ENCODE measurements around the gene CCDC60.

CCDC60 gene, protein sequence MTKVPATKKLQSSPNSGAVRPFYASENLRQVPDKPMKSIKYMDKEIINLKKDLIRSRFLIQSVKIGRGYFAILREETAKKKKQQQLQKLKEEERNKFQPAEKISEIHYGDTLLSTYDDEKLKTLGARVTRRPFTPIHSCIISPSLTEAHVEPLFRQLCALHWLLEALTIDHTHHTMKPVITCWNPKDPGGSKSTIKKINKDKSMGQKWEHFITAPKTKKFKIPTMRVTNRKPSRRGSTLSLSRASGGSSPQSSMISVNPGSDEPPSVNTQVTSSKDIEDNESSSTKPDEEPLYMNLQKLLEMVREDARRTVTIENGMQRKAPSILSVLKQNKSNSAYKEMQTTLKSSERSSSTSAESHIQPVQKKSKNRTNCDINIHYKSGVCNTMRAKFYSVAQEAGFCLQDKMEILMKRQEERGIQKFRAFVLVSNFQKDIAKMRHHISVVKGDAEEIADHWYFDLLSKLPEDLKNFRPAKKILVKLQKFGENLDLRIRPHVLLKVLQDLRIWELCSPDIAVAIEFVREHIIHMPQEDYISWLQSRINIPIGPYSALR

DNA sequence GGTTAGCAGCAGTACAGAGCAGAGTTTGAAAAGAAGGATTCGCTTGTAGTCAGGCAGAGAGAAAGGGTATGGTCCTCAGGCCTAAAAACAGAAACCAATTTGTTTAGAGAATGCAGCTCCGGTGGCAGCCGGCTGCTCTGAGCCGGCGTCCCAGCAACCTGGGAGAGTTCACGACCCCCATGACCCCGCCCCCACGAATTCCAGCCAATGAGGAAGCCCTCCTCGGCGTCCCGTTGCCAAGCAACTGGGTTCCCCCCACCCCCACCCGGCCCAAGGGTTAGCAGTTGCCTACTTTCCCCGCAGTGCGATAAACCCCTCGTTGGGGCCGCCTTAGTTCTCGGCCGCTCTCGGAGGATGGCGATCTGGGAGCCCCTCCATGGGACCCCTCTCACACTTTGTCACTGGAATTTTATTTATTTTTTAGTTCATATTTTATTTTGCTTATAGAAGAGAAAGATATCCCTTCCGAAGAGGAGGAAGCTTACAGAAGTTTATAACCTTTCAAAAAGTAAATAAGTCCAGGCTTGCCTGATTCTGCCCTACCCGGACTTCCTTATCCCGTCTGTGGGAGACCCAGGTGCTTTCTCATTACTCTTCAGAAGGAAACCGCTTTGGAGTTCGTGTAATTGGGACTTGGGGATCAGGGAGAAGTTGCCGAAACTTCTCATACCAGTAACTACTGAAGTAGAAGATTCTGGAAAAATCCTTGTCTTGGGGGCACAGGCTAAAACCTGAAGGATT, at the start of gene CCDC60:
Gene CCDC60 (plus strand): TSS at position 300 of the 741 bp plus-strand sequence. CDS start 448 bp downstream, outside the sequence.
- TF ChIP-seq, protein P1, sequence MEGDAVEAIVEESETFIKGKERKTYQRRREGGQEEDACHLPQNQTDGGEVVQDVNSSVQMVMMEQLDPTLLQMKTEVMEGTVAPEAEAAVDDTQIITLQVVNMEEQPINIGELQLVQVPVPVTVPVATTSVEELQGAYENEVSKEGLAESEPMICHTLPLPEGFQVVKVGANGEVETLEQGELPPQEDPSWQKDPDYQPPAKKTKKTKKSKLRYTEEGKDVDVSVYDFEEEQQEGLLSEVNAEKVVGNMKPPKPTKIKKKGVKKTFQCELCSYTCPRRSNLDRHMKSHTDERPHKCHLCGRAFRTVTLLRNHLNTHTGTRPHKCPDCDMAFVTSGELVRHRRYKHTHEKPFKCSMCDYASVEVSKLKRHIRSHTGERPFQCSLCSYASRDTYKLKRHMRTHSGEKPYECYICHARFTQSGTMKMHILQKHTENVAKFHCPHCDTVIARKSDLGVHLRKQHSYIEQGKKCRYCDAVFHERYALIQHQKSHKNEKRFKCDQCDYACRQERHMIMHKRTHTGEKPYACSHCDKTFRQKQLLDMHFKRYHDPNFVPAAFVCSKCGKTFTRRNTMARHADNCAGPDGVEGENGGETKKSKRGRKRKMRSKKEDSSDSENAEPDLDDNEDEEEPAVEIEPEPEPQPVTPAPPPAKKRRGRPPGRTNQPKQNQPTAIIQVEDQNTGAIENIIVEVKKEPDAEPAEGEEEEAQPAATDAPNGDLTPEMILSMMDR (conservative IDR thresholded peaks at IDR 0.05; ENCODE audit: control insufficient read depth, insufficient read depth, low read depth, low read length), result no peak
- no peak within 1 kb of the TSS for H3K4me3 ChIP-seq (ENCODE audit: control insufficient read depth, low read depth, low read length)
- no peak for DNase-seq (ENCODE audit: low read depth)

DNA sequence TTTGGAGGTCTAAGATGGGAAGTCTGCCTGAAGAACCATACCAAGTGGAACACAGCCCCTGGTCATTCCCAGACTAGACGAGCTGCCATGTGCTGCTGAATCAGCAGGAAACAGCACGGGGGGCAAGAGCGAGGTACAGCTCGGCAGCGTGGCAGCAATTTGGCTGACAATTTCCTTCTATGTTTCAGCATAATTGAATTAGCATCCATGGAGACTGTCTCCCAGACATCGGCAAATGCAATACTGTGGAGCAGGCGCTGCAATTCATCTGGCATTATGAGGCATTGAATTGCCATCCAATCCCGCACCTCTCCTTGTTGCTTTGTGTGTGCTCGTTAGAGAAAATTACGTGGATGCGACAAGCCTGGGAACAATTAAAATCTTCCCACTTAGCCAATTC, 46.0 kb upstream of the CCDC60 start:
- no peak overlapping the region for H3K4me3 ChIP-seq (ENCODE audit: control insufficient read depth, low read depth, low read length)
- TF ChIP-seq, protein P1 (conservative IDR thresholded peaks at IDR 0.05; ENCODE audit: control insufficient read depth, insufficient read depth, low read depth, low read length), result no peak
- no peak for DNase-seq (ENCODE audit: low read depth)

DNA sequence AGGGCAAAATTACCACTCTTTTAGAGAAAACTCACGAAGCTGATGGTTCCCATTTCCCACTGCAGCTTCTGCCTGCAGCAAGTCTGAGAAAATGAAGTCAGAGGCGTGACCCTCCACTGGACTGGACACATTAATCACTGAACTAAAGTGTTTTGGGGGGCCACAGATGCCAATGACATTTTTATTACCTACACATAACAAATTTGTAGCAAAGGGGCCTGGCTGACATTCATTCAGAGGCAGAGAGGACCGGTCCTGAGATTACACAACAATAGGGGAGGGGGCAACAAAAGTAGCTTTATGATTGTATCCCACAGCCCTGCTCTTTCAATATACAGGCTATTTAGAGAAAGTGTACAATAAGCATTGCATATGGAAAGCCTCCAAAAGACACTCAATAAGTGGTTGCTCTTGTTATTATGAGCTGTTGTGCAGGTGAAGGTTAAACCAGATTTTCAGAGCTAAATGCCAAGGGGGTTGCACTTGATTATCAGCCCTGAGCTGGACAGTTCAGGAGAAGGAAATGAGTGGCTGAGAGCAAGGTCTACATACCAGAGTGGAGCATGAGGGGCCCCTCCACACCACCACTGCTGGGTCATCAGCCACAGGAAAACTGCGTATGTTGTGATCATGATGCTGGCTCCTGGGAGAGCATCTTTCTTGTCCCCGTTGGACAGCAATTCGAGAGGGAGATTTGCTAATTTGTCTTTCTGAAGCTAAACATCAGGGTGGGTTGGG, 41.5 kb upstream of the CCDC60 start:
- no peak for DNase-seq (ENCODE audit: low read depth)
- H3K4me3 ChIP-seq (ENCODE audit: control insufficient read depth, low read depth, low read length), result no peak overlapping the region
- TF ChIP-seq, protein P1 (conservative IDR thresholded peaks at IDR 0.05; ENCODE audit: control insufficient read depth, insufficient read depth, low read depth, low read length), result no peak

DNA sequence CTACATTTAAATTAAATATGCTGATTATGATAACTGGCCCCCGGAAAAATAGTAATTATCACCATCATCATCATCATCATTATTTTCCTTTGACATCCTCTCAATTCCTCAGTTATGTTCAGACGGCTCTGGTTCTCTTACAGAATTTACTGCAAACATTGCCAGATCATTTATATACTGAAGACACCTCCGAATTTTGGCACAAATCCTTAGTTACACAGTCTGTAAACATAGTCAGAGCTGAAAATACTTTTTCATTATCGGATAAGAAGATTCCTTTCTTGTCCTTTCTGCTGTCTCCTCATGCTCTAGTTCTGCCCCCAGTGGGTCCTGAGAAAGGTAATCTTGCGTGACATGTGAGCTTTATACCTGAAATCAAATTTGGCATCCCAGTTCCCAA, 40.3 kb upstream of the CCDC60 start:
- no peak overlapping the region for H3K4me3 ChIP-seq (ENCODE audit: control insufficient read depth, low read depth, low read length)
- TF ChIP-seq, protein P1 (conservative IDR thresholded peaks at IDR 0.05; ENCODE audit: control insufficient read depth, insufficient read depth, low read depth, low read length), result no peak
- no peak for DNase-seq (ENCODE audit: low read depth)

DNA sequence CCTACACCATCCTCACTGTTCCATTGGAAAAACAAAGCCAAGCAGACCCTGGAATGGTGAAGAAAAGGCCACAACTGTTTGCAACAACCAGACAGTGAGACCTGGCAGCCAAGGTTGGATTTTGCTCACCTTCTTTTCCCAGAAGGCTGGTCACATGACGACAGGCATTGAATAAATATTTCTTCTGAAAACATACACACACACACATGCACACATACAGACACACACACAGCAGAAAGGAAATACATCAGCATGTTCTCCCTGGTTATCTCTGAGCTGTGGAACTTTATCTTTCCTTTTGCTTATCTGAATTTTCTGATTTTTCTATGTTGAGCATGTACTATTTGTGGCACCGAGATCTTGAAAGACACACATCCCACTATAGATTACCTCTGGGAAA, 38.0 kb upstream of the CCDC60 start:
- H3K4me3 ChIP-seq (ENCODE audit: control insufficient read depth, low read depth, low read length), result no peak overlapping the region
- TF ChIP-seq, protein P1 (conservative IDR thresholded peaks at IDR 0.05; ENCODE audit: control insufficient read depth, insufficient read depth, low read depth, low read length), result no peak
- no peak for DNase-seq (ENCODE audit: low read depth)

DNA sequence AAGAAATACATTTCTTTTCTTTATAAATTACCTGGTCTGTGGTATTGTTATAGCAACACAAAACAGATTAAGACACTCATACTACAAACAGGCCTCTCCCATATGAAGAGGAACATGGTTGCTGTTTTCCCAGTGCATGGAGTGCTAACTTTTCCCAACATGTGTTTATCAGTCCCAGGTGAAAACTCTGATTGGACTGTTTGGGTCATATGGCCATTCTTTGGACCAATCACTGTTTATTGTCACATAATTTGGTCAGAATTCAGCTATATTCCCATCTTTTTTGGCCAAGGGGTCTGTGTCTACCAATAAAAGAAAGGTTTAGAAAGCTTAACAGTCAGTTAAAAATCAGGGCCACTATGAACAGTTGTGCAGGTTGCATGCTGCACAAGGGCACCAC, 35.4 kb upstream of the CCDC60 start:
- TF ChIP-seq, protein P1 (conservative IDR thresholded peaks at IDR 0.05; ENCODE audit: control insufficient read depth, insufficient read depth, low read depth, low read length), result no peak
- DNase-seq (ENCODE audit: low read depth), result no peak
- H3K4me3 ChIP-seq (ENCODE audit: control insufficient read depth, low read depth, low read length), result no peak overlapping the region
